Panc1 (cell line): Measurements from ENCODE around the gene PUDP. TPM values are rescaled to one million over a fixed set of nuclear protein-coding genes. Genes with fewer than 3 reads are reported as not detected.

ENCODE experiments used
- ATAC-seq: fragments of 200-7000 bp; cut with Tn5 transposase; 2 replicates; pipeline ENCODE4 v1.9.1; 2020; ENCODE audit warnings: mild to moderate bottlenecking, moderate library complexity
- BruUV-seq: library from RNA; stranded (reverse); fragments of 400-500 nt; replicated peaks from 2 replicates; lab custom pipeline; 2021; lab: Mats Ljungman, UMichigan
- CTCF ChIA-PET: fragments of 300-600 bp; sonication (Branson Sonifier 250); formaldehyde crosslinking; loops from one replicate; lab custom pipeline; 2022; ENCODE audit warnings: antibody characterized with exemption; lab: Charles Lee
- POLR2A ChIA-PET: fragments of 300-600 bp; sonication (Branson Sonifier 250); formaldehyde crosslinking; loops from one replicate; lab custom pipeline; 2022; ENCODE audit warnings: antibody characterized with exemption; lab: Charles Lee
- DNase-seq: peaks from one replicate; pipeline ENCODE4 v3.0.0-alpha.2; 2010; ENCODE audit warnings: low read depth, low spot score
- H3K27ac ChIP-seq: 2 replicates; pipeline ENCODE4 v1.5.1; 2011; ENCODE audit warnings: mild to moderate bottlenecking, low read length, inconsistent platforms
- H3K27me3 ChIP-seq: fragments of 200-500 bp; sonication (Bioruptor generic); 2 replicates; pipeline ENCODE4 v1.6.0; 2014; ENCODE audit warnings: low read length, inconsistent platforms; ENCODE audit not compliant: control insufficient read depth, insufficient read depth
- H3K36me3 ChIP-seq: fragments of 200-500 bp; sonication (Bioruptor generic); 2 replicates; pipeline ENCODE4 v1.5.1; 2014; ENCODE audit warnings: inconsistent platforms, mild to moderate bottlenecking, low read length, moderate library complexity; ENCODE audit not compliant: control insufficient read depth, insufficient read depth
- H3K4me1 ChIP-seq: 2 replicates; pipeline ENCODE4 v1.5.1; 2011; ENCODE audit warnings: inconsistent platforms, mild to moderate bottlenecking, low read length, moderate library complexity; ENCODE audit not compliant: control insufficient read depth, insufficient read depth
- H3K4me3 ChIP-seq, 2 experiments: 2 replicates each; pipeline ENCODE4 v1.5.1; 2011 to 2012; ENCODE audit warnings: low read depth in 2 of 2, low read length in 2 of 2, mild to moderate bottlenecking in 2 of 2, inconsistent platforms in 1 of 2, moderate library complexity in 1 of 2
- H3K9me3 ChIP-seq: fragments of 200-500 bp; sonication (Bioruptor generic); 2 replicates; pipeline ENCODE4 v1.5.1; 2014; ENCODE audit warnings: low read depth, mild to moderate bottlenecking, inconsistent platforms, low read length, moderate library complexity; ENCODE audit not compliant: control insufficient read depth, insufficient read depth
- POLR2AphosphoS5 ChIP-seq: IDR thresholded peaks from 2 replicates; pipeline ENCODE4 v1.6.1; 2012; ENCODE audit warnings: mild to moderate bottlenecking, low read depth, low read length, moderate library complexity
- SIN3A ChIP-seq: IDR thresholded peaks from 2 replicates; pipeline ENCODE4 v1.6.1; 2012; ENCODE audit warnings: low read depth, mild to moderate bottlenecking, low read length, moderate library complexity, borderline replicate concordance; ENCODE audit not compliant: insufficient read depth
- TCF7L2 ChIP-seq: IDR thresholded peaks from 2 replicates; pipeline ENCODE4 v1.6.1; 2011; ENCODE audit warnings: mild to moderate bottlenecking, low read depth, low read length, inconsistent platforms
- in situ Hi-C: cut with HindIII; loops from 2 replicates; pipeline ENCODE4 v1.10.0; 2016; ENCODE audit warnings: low sequenced_read_pairs, low pct_unique_long_range_greater_than_20kb
- intact Hi-C: fragments of 100-400 bp; cut with micrococcal nuclease; formaldehyde crosslinking; loops from one replicate; pipeline ENCODE4 v1.10.0; 2022; ENCODE audit not compliant: unreplicated experiment
- total RNA-seq: library from RNA; stranded (reverse); gene quantifications from one replicate; pipeline ENCODE4 v1.2.1, GENCODE V29; 2021; ENCODE audit not compliant: unreplicated experiment
- TF ChIP-seq, protein P1 (sequence below), 2 experiments: IDR thresholded peaks; 2 replicates each; pipeline ENCODE4 v1.6.1; 2011 to 2012; ENCODE audit warnings: low read depth in 2 of 2, control low read depth in 1 of 2, low read length in 1 of 2, mild to moderate bottlenecking in 1 of 2, moderate library complexity in 1 of 2; ENCODE audit not compliant: insufficient read depth in 1 of 2
- TF ChIP-seq, protein P2 (sequence below): fragments of 450-650 bp; IDR thresholded peaks from 2 replicates; pipeline ENCODE4 v1.5.1; 2017; ENCODE audit warnings: mild to moderate bottlenecking

PUDP gene
- total RNA-seq, 1 experiment from 2014 or later, result 14.2 TPM

DNA sequence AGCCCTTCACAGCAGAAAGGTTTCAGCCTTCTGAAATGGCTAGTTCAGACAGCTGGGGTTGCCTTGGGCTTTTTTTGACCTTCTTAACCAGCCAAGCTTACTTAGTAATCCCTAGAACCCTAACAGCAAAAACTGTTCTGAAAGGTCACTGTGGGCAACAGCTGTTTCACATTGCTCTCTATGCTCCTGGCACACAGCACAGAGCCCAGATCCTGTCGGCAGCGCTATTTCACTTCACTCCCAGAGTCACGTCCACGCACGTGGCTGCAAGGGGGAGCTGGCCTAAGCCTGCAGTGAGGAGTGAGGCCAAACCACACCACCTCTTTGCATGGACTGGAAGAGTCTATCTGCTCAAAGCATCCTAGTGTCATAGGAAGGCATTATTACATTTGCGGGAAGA lies 32.4 kb downstream of the PUDP start:
- in situ Hi-C loops (no loop called here), intact Hi-C loops (no loop called here)
- TF ChIP-seq TCF7L2, result no peak
- TF ChIP-seq, protein P1, sequence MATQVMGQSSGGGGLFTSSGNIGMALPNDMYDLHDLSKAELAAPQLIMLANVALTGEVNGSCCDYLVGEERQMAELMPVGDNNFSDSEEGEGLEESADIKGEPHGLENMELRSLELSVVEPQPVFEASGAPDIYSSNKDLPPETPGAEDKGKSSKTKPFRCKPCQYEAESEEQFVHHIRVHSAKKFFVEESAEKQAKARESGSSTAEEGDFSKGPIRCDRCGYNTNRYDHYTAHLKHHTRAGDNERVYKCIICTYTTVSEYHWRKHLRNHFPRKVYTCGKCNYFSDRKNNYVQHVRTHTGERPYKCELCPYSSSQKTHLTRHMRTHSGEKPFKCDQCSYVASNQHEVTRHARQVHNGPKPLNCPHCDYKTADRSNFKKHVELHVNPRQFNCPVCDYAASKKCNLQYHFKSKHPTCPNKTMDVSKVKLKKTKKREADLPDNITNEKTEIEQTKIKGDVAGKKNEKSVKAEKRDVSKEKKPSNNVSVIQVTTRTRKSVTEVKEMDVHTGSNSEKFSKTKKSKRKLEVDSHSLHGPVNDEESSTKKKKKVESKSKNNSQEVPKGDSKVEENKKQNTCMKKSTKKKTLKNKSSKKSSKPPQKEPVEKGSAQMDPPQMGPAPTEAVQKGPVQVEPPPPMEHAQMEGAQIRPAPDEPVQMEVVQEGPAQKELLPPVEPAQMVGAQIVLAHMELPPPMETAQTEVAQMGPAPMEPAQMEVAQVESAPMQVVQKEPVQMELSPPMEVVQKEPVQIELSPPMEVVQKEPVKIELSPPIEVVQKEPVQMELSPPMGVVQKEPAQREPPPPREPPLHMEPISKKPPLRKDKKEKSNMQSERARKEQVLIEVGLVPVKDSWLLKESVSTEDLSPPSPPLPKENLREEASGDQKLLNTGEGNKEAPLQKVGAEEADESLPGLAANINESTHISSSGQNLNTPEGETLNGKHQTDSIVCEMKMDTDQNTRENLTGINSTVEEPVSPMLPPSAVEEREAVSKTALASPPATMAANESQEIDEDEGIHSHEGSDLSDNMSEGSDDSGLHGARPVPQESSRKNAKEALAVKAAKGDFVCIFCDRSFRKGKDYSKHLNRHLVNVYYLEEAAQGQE (IDR thresholded peaks at IDR 0.05; ENCODE audit: insufficient read depth in 1 of 2, low read depth in 2 of 2, low read length in 1 of 2), result no peak
- TF ChIP-seq SIN3A, result no peak
- TF ChIP-seq POLR2AphosphoS5, result no peak
- TF ChIP-seq, protein P2, sequence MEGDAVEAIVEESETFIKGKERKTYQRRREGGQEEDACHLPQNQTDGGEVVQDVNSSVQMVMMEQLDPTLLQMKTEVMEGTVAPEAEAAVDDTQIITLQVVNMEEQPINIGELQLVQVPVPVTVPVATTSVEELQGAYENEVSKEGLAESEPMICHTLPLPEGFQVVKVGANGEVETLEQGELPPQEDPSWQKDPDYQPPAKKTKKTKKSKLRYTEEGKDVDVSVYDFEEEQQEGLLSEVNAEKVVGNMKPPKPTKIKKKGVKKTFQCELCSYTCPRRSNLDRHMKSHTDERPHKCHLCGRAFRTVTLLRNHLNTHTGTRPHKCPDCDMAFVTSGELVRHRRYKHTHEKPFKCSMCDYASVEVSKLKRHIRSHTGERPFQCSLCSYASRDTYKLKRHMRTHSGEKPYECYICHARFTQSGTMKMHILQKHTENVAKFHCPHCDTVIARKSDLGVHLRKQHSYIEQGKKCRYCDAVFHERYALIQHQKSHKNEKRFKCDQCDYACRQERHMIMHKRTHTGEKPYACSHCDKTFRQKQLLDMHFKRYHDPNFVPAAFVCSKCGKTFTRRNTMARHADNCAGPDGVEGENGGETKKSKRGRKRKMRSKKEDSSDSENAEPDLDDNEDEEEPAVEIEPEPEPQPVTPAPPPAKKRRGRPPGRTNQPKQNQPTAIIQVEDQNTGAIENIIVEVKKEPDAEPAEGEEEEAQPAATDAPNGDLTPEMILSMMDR, result no peak
- DNase-seq (no peak), ATAC-seq (no peak)
- H3K27me3 ChIP-seq, result no peaks in the 10 kb centered on the region
- ChIA-PET CTCF (no interaction called here), POLR2A (no interaction called here)
- H3K36me3 ChIP-seq, result no peaks in the 10 kb centered on the region
- no peaks in the 10 kb centered on the region for H3K9me3 ChIP-seq
- no peaks in the 10 kb centered on the region for H3K4me1 ChIP-seq
- no peak overlapping the region for H3K4me3 ChIP-seq
- H3K27ac ChIP-seq, result no peak overlapping the region
- no TSS peak for BruUV-seq

DNA sequence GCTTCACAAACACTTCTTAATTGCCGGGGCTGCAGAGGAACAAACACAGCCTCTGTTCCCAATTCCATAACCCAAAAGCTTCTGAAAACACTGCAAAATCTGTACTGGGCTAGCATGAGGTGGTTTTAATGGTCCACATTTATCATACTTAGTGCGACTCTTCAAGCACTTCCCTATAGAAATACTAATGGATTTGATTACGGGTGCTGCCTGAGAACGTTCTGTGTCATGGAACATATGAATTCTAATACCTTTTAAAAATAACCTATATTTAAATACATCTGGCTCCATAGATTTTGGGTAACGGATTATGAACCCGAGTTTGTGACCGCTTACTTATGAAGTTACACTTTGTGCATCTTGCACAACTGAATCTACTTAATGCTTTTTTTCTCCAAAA lies 35.9 kb downstream of the PUDP start:
- TF ChIP-seq, protein P2, result no peak
- no peak for TF ChIP-seq SIN3A
- TF ChIP-seq POLR2AphosphoS5, result no peak
- TF ChIP-seq TCF7L2, result no peak
- TF ChIP-seq, protein P1 (IDR thresholded peaks at IDR 0.05; ENCODE audit: insufficient read depth in 1 of 2, low read depth in 2 of 2, low read length in 1 of 2), result no peak
- ChIA-PET POLR2A (no interaction called here), CTCF (no interaction called here)
- no peak overlapping the region for H3K4me3 ChIP-seq
- ATAC-seq, result no peak
- H3K9me3 ChIP-seq, result no peaks in the 10 kb centered on the region
- H3K36me3 ChIP-seq, result no peaks in the 10 kb centered on the region
- H3K27me3 ChIP-seq, result no peaks in the 10 kb centered on the region
- no peaks in the 10 kb centered on the region for H3K4me1 ChIP-seq
- intact Hi-C loops, result no loop called here
- BruUV-seq, result no TSS peak
- H3K27ac ChIP-seq, result no peak overlapping the region
- DNase-seq, result no peak
- in situ Hi-C loops, result no loop called here
